Lower lobe of right lung (tissue), 2 donors: ENCODE measurements around the gene NEDD4L. TPM values are rescaled to one million over a fixed set of nuclear protein-coding genes. Genes with fewer than 3 reads are reported as not detected.

Experiments
- ATAC-seq, 2 donors: fragments of 200-7000 bp; cut with Tn5 transposase; one replicate each; pipeline ENCODE4 v1.9.1; 2020 to 2022; ENCODE audit warnings: mild to moderate bottlenecking in 2 of 2, moderate library complexity in 2 of 2
- DNase-seq: peaks from one replicate; pipeline ENCODE4 v3.0.0-alpha.2; 2020
- H3K27ac ChIP-seq: fragments of 200-600 bp; one replicate; pipeline ENCODE4 v1.8.0; 2022
- H3K27me3 ChIP-seq: fragments of 200-600 bp; one replicate; pipeline ENCODE4 v1.8.0; 2022; ENCODE audit warnings: low read depth
- H3K36me3 ChIP-seq: fragments of 200-600 bp; one replicate; pipeline ENCODE4 v1.8.0; 2022; ENCODE audit warnings: mild to moderate bottlenecking
- H3K4me1 ChIP-seq: fragments of 200-600 bp; one replicate; pipeline ENCODE4 v1.8.0; 2022
- H3K4me3 ChIP-seq: fragments of 200-600 bp; one replicate; pipeline ENCODE4 v1.8.0; 2022; ENCODE audit warnings: mild to moderate bottlenecking
- H3K9me3 ChIP-seq: fragments of 200-600 bp; one replicate; pipeline ENCODE4 v1.8.0; 2022
- CTCF ChIP-seq: fragments of 200-600 bp; IDR thresholded peaks from one replicate; pipeline ENCODE4 v1.8.0; 2022; ENCODE audit warnings: antibody characterized with exemption, mild to moderate bottlenecking
- intact Hi-C: fragments of 100-400 bp; cut with DNase I; formaldehyde crosslinking; loops from one replicate; pipeline ENCODE4 v1.11.0; 2022
- total RNA-seq: library from RNA; stranded (reverse); fragmentation: NEBNext Ultra II Directional; extraction: Animal tissue kit (Norgen Biotek cat#: 25700); gene quantifications from one replicate; pipeline ENCODE4 v1.2.1, GENCODE V29; 2021
- donor health status: DM: no; HTN: yes; CAD: no; lungs with severe emphysema.

The NEDD4L gene
- total RNA-seq, 1 donor from 2014 or later, result 203 TPM

- DNase-seq (no peak), ATAC-seq (no peak)
- Histone ChIP-seq H3K4me1 (peaks cover 17% of the 10 kb centered on the region), H3K27ac (no peak overlapping the region), H3K9me3 (no peaks in the 10 kb centered on the region), H3K36me3 (peaks cover 66% of the 10 kb centered on the region), H3K27me3 (no peaks in the 10 kb centered on the region), H3K4me3 (no peak overlapping the region)
- intact Hi-C loops, result no loop called here
- no peak for TF ChIP-seq CTCF
Observed at GRCh38 chr18:58334061-58334460, 290.0 kb downstream of the NEDD4L start.

- Histone ChIP-seq H3K27me3 (no peaks in the 10 kb centered on the region), H3K36me3 (peaks cover 61% of the 10 kb centered on the region), H3K4me3 (no peak overlapping the region), H3K4me1 (peaks cover 17% of the 10 kb centered on the region), H3K27ac (no peak overlapping the region), H3K9me3 (no peaks in the 10 kb centered on the region)
- intact Hi-C loops, result no loop called here
- TF ChIP-seq CTCF, result no peak
- ATAC-seq (no peak), DNase-seq (no peak)
Observed at GRCh38 chr18:58335223-58335622, 291.2 kb downstream of the NEDD4L start.

- no peaks in the 10 kb centered on the region for H3K9me3 ChIP-seq
- TF ChIP-seq CTCF, result no peak
- ATAC-seq, result no peak
- H3K27ac ChIP-seq, result no peak overlapping the region
- H3K4me1 ChIP-seq, result peaks cover 17% of the 10 kb centered on the region
- H3K4me3 ChIP-seq, result no peak overlapping the region
- intact Hi-C loops, result no loop called here
- H3K27me3 ChIP-seq, result no peaks in the 10 kb centered on the region
- DNase-seq, result no peak
- H3K36me3 ChIP-seq, result peaks cover 62% of the 10 kb centered on the region
Observed at GRCh38 chr18:58335821-58336220, 291.8 kb downstream of the NEDD4L start.

GRCh38 chr18:58336605-58337004, 292.6 kb downstream of the NEDD4L start:
- Histone ChIP-seq H3K4me3 (no peak overlapping the region), H3K27ac (no peak overlapping the region), H3K9me3 (no peaks in the 10 kb centered on the region), H3K27me3 (no peaks in the 10 kb centered on the region), H3K36me3 (peaks cover 60% of the 10 kb centered on the region), H3K4me1 (peaks cover 17% of the 10 kb centered on the region)
- DNase-seq (no peak), ATAC-seq (no peak)
- intact Hi-C loops, result no loop called here
- no peak for TF ChIP-seq CTCF

GRCh38 chr18:58337285-58337684, 293.3 kb downstream of the NEDD4L start:
- no peaks in the 10 kb centered on the region for H3K27me3 ChIP-seq
- H3K4me1 ChIP-seq, result peaks cover 17% of the 10 kb centered on the region
- TF ChIP-seq CTCF, result no peak
- intact Hi-C loops, result no loop called here
- DNase-seq (no peak), ATAC-seq (no peak)
- H3K27ac ChIP-seq, result no peak overlapping the region
- peaks cover 60% of the 10 kb centered on the region for H3K36me3 ChIP-seq
- H3K4me3 ChIP-seq, result no peak overlapping the region
- H3K9me3 ChIP-seq, result no peaks in the 10 kb centered on the region

- peaks cover 17% of the 10 kb centered on the region for H3K4me1 ChIP-seq
- no peaks in the 10 kb centered on the region for H3K9me3 ChIP-seq
- intact Hi-C loops, result no loop called here
- no peak for TF ChIP-seq CTCF
- ATAC-seq, result peak in 1 of 2 donors; percentile 16
- H3K27me3 ChIP-seq, result no peaks in the 10 kb centered on the region
- peaks cover 61% of the 10 kb centered on the region for H3K36me3 ChIP-seq
- DNase-seq, result no peak
- H3K27ac ChIP-seq, result no peak overlapping the region
- H3K4me3 ChIP-seq, result no peak overlapping the region
Observed at GRCh38 chr18:58337686-58338085, 293.7 kb downstream of the NEDD4L start.
